ENCODE measurements around the gene POGK.

The POGK gene

GRCh38 chr1:166889776-166890175 is 50.5 kb downstream of the POGK start:
- Histone ChIP-seq H3K4me1 (ENCODE audit: low read length) (no peaks in the 10 kb centered on the region), H3K27me3 (ENCODE audit: low read depth, low read length) (peaks cover 12% of the 10 kb centered on the region; the same call in 1 of the 2 replicates), H3K4me3 (ENCODE audit: low read length) (no peak overlapping the region), H2AFZ (ENCODE audit: low read depth, low read length) (no peak overlapping the region), H3K79me2 (ENCODE audit: low read length) (no peaks in the 10 kb centered on the region), H3K36me3 (replicated peaks; ENCODE audit: low read depth, low read length) (no peaks in the 10 kb centered on the region), H3K9ac (ENCODE audit: low read length) (no peak overlapping the region), H3K9me3 (ENCODE audit: insufficient read depth, low read length) (no peaks in the 10 kb centered on the region), H3K4me2 (ENCODE audit: low read length) (no peak overlapping the region), H3K27ac (ENCODE audit: low read length) (no peak overlapping the region), H4K20me1 (ENCODE audit: insufficient read depth, low read length) (no peaks in the 10 kb centered on the region)
- no peak for TF ChIP-seq CTCF (IDR thresholded peaks at IDR 0.05; ENCODE audit: low read depth, low read length)

GRCh38 chr1:166895766-166896165 is 56.5 kb downstream of the POGK start:
- peaks cover 20% of the 10 kb centered on the region; the same call in 1 of the 2 replicates for H3K27me3 ChIP-seq (ENCODE audit: low read depth, low read length)

GRCh38 chr1:166899769-166900168 is 60.5 kb downstream of the POGK start:
- no peak for TF ChIP-seq CTCF (IDR thresholded peaks at IDR 0.05; ENCODE audit: low read depth, low read length)
- TF ChIP-seq EZH2phosphoT487 (IDR thresholded peaks at IDR 0.05; ENCODE audit: low read depth) = no peak
- no peak overlapping the region for H3K27ac ChIP-seq (ENCODE audit: low read length)
- H3K36me3 ChIP-seq (replicated peaks; ENCODE audit: low read depth, low read length) = no peaks in the 10 kb centered on the region
- H2AFZ ChIP-seq (ENCODE audit: low read depth, low read length) = no peak overlapping the region
- H4K20me1 ChIP-seq (ENCODE audit: insufficient read depth, low read length) = no peaks in the 10 kb centered on the region
- no peak overlapping the region for H3K9ac ChIP-seq (ENCODE audit: low read length)
- no peak overlapping the region for H3K4me2 ChIP-seq (ENCODE audit: low read length)
- 0 out of 2 replicates have a peak, but pooled peaks cover 9% of the 10 kb centered on the region for H3K27me3 ChIP-seq (ENCODE audit: low read depth, low read length)
- H3K9me3 ChIP-seq (ENCODE audit: insufficient read depth, low read length) = peaks cover 17% of the 10 kb centered on the region; the same call in 1 of the 2 replicates
- no peaks in the 10 kb centered on the region for H3K79me2 ChIP-seq (ENCODE audit: low read length)
- H3K4me3 ChIP-seq (ENCODE audit: low read length) = no peak overlapping the region
- H3K4me1 ChIP-seq (ENCODE audit: low read length) = peaks cover 18% of the 10 kb centered on the region

More at GRCh38 chr1:166895766-166896165, 56.5 kb downstream of the POGK start:
- no peak overlapping the region for H3K27ac ChIP-seq (ENCODE audit: low read length)
- peaks cover 17% of the 10 kb centered on the region; the same call in 1 of the 2 replicates for H3K9me3 ChIP-seq (ENCODE audit: insufficient read depth, low read length)
- no peak overlapping the region for H2AFZ ChIP-seq (ENCODE audit: low read depth, low read length)
- TF ChIP-seq CTCF (IDR thresholded peaks at IDR 0.05; ENCODE audit: low read depth, low read length) (no peak), EZH2phosphoT487 (IDR thresholded peaks at IDR 0.05; ENCODE audit: low read depth) (no peak)
- H3K4me2 ChIP-seq (ENCODE audit: low read length) = no peak overlapping the region
- no peaks in the 10 kb centered on the region for H3K36me3 ChIP-seq (replicated peaks; ENCODE audit: low read depth, low read length)
- no peaks in the 10 kb centered on the region for H3K79me2 ChIP-seq (ENCODE audit: low read length)
- no peak overlapping the region for H3K9ac ChIP-seq (ENCODE audit: low read length)
- no peak overlapping the region for H3K4me3 ChIP-seq (ENCODE audit: low read length)
- no peaks in the 10 kb centered on the region for H4K20me1 ChIP-seq (ENCODE audit: insufficient read depth, low read length)
- H3K4me1 ChIP-seq (ENCODE audit: low read length) = 0 out of 2 replicates have a peak, but pooled peaks cover under 1% of the 10 kb centered on the region

GRCh38 chr1:166900987-166901386 is 61.7 kb downstream of the POGK start:
- Histone ChIP-seq H3K4me3 (ENCODE audit: low read length) (no peak overlapping the region), H3K4me2 (ENCODE audit: low read length) (peak overlapping the region; percentile 23; the same call in 1 of the 2 replicates), H3K79me2 (ENCODE audit: low read length) (no peaks in the 10 kb centered on the region), H3K27me3 (ENCODE audit: low read depth, low read length) (0 out of 2 replicates have a peak, but pooled peaks cover 2% of the 10 kb centered on the region), H3K4me1 (ENCODE audit: low read length) (peaks cover 18% of the 10 kb centered on the region), H3K9me3 (ENCODE audit: insufficient read depth, low read length) (peaks cover 17% of the 10 kb centered on the region; the same call in 1 of the 2 replicates), H3K27ac (ENCODE audit: low read length) (no peak overlapping the region), H3K9ac (ENCODE audit: low read length) (no peak overlapping the region), H4K20me1 (ENCODE audit: insufficient read depth, low read length) (no peaks in the 10 kb centered on the region), H3K36me3 (replicated peaks; ENCODE audit: low read depth, low read length) (no peaks in the 10 kb centered on the region), H2AFZ (ENCODE audit: low read depth, low read length) (peak overlapping the region; percentile 3; the same call in 1 of the 2 replicates)
- TF ChIP-seq CTCF (IDR thresholded peaks at IDR 0.05; ENCODE audit: low read depth, low read length) (no peak), EZH2phosphoT487 (IDR thresholded peaks at IDR 0.05; ENCODE audit: low read depth) (no peak)

Data from OCI-LY3 (cell line).